GM12878 (cell line): Measurements from ENCODE around the gene PPIL6. TPM values are rescaled to one million over a fixed set of nuclear protein-coding genes. Genes with fewer than 3 reads are reported as not detected.
A peak's percentile ranks its signal among the peaks of the same experiment; 100 is the strongest.

Experiments
- ATAC-seq: fragments of 200-7000 bp; cut with Tn5 transposase; 3 replicates; pipeline ENCODE4 v1.9.1; 2020; ENCODE audit warnings: mild to moderate bottlenecking, moderate library complexity
- BruUV-seq: library from RNA; stranded (reverse); fragments of 400-500 nt; replicated peaks from 2 replicates; lab custom pipeline; 2021; lab: Mats Ljungman, UMichigan
- CTCF ChIA-PET: fragments of 300-600 bp; sonication (Branson Sonifier 250); formaldehyde crosslinking; extraction: SDS; loops from one replicate; lab custom pipeline; 2021; ENCODE audit warnings: inconsistent platforms; lab: Yijun Ruan, JAX
- POLR2A ChIA-PET: fragments of 350-600 bp; formaldehyde crosslinking; extraction: SDS; loops from one replicate; lab custom pipeline; 2021; ENCODE audit warnings: inconsistent platforms; lab: Charles Lee
- RAD21 ChIA-PET: fragments of 300-600 bp; sonication (Branson Sonifier 250); formaldehyde crosslinking; loops from one replicate; lab custom pipeline; 2023; ENCODE audit warnings: antibody characterized with exemption; ENCODE audit not compliant: unreplicated experiment; lab: Charles Lee
- SMC1A ChIA-PET: fragments of 300-600 bp; sonication (Branson Sonifier 250); formaldehyde crosslinking; loops from one replicate; lab custom pipeline; 2023; ENCODE audit not compliant: unreplicated experiment, uncharacterized antibody; lab: Charles Lee
- DNase-seq: peaks from one replicate; pipeline ENCODE4 v3.0.0-alpha.2; 2011; ENCODE audit warnings: low read depth, low spot score
- FAIRE-seq: peaks from 3 replicates; lab custom pipeline; 2011; peaks lifted over from hg19 to GRCh38; lab: Jason Lieb, UNC
- H2AFZ ChIP-seq: 2 replicates; pipeline ENCODE4 v1.6.0; 2011; ENCODE audit warnings: low read depth, low read length, control low read depth; ENCODE audit not compliant: control insufficient read depth
- H3K27ac ChIP-seq: 2 replicates; pipeline ENCODE4 v1.5.1; 2011; ENCODE audit warnings: control low read depth; ENCODE audit not compliant: control insufficient read depth, insufficient read depth
- H3K27me3 ChIP-seq, 2 experiments: replicated peaks in 1 of 2; 2 replicates each; pipeline versions ENCODE4 v1.6.0 to v1.6.1; 2011; ENCODE audit warnings: low read length in 1 of 2; ENCODE audit not compliant: control insufficient read depth in 2 of 2, insufficient read depth in 2 of 2
- H3K36me3 ChIP-seq, 2 experiments: 2 replicates each; pipeline ENCODE4 v1.5.1; 2011; ENCODE audit warnings: low read length in 1 of 2; ENCODE audit not compliant: control insufficient read depth in 2 of 2, insufficient read depth in 2 of 2
- H3K4me1 ChIP-seq: 2 replicates; pipeline ENCODE4 v1.6.1; 2011; ENCODE audit warnings: mild to moderate bottlenecking, low read length, moderate library complexity, mixed read lengths; ENCODE audit not compliant: control insufficient read depth, insufficient read depth
- H3K4me2 ChIP-seq: 2 replicates; pipeline ENCODE4 v1.6.0; 2011; ENCODE audit warnings: control low read depth; ENCODE audit not compliant: control insufficient read depth, insufficient read depth
- H3K4me3 ChIP-seq: fragments of 200-600 bp; sonication (generic); 2 replicates; pipeline ENCODE4 v1.5.1; 2016
- H3K79me2 ChIP-seq: 2 replicates; pipeline ENCODE4 v1.6.0; 2011; ENCODE audit warnings: low read length; ENCODE audit not compliant: control insufficient read depth, insufficient read depth
- H3K9ac ChIP-seq: 2 replicates; pipeline ENCODE4 v1.8.0; 2011; ENCODE audit warnings: low read length, control low read depth, mixed read lengths; ENCODE audit not compliant: control insufficient read depth, insufficient read depth
- H3K9me3 ChIP-seq: replicated peaks from 3 replicates; pipeline ENCODE4 v1.5.1; 2011; ENCODE audit warnings: mild to moderate bottlenecking, low read length; ENCODE audit not compliant: control insufficient read depth, insufficient read depth
- H4K20me1 ChIP-seq: 2 replicates; pipeline ENCODE4 v1.6.0; 2011; ENCODE audit not compliant: control insufficient read depth, insufficient read depth
- TBL1XR1 ChIP-seq: IDR thresholded peaks from 2 replicates; pipeline ENCODE4 v1.6.1; 2012; ENCODE audit warnings: low read depth, low read length, improper control_type of control experiment
- ZNF622 ChIP-seq: fragments of 450-650 bp; IDR thresholded peaks from 2 replicates; pipeline ENCODE4 v1.6.1; 2017; ENCODE audit warnings: mild to moderate bottlenecking, inconsistent platforms
- WGBS: methylation state at CpG from one replicate; pipeline ENCODE4 v1.1.6; 2016; ENCODE audit warnings: low lambda C conversion rate; ENCODE audit not compliant: insufficient replicate concordance, insufficient coverage; ENCODE audit errors: missing lambda C conversion rate; 5-methylcytosine and 5-hydroxymethylcytosine counted together
- in situ Hi-C: fragments of 300-500 bp; cut with MboI; formaldehyde crosslinking; loops from 9 replicates; pipeline ENCODE4 v1.14.3; 2018; ENCODE audit warnings: mixed read lengths
- intact Hi-C: fragments of 100-400 bp; cut with micrococcal nuclease; formaldehyde crosslinking; loops from one replicate; pipeline ENCODE4 v1.14.2; 2022; ENCODE audit not compliant: unreplicated experiment
- polyA plus RNA-seq, 11 experiments: library from polyadenylated mRNA; depleted of rRNA in 4 of 11; unstranded in 6 of 11; stranded (reverse) in 5 of 11; fragments of >200 nt; fragmentation: Nextera tagmentation in 4 of 11; fragmentation: Illumina TruSeq in 1 of 11; extraction: Ambion mirVana in 4 of 11; extraction: Trizol in 1 of 11; gene quantifications; 1 replicate in 1 of 11; 2 replicates in 10 of 11; pipeline versions ENCODE4 v1.2.1 to v1.2.3, GENCODE V29; 2011 to 2016; ENCODE audit warnings: inconsistent platforms in 2 of 11, missing spikeins in 2 of 11, low read depth in 1 of 11
- total RNA-seq, 4 experiments: library from RNA; depleted of rRNA in 3 of 4; stranded (reverse); fragments of >200 nt in 3 of 4; fragmentation: Illumina TruSeq in 1 of 4; extraction: Trizol in 1 of 4; gene quantifications; 2 replicates each; pipeline versions ENCODE4 v1.2.1 to v1.2.3, GENCODE V29; 2013 to 2021
- TF ChIP-seq, protein P1 (sequence below), 3 experiments: IDR thresholded peaks in 2 of 3; conservative IDR thresholded peaks in 1 of 3; 2 replicates each; pipeline ENCODE4 v1.5.1; 2011; ENCODE audit warnings: low read depth in 3 of 3, low read length in 3 of 3, mild to moderate bottlenecking in 3 of 3, control low read depth in 2 of 3, moderate library complexity in 2 of 3, inconsistent platforms in 1 of 3, mixed read lengths in 1 of 3; ENCODE audit not compliant: control insufficient read depth in 2 of 3, insufficient read depth in 1 of 3; ENCODE audit errors: extremely low read depth in 1 of 3
- TF ChIP-seq, protein P2 (sequence below): IDR thresholded peaks from 2 replicates; pipeline ENCODE4 v1.6.1; 2011; ENCODE audit warnings: low read depth, mild to moderate bottlenecking, low read length, moderate library complexity, borderline replicate concordance; ENCODE audit errors: extremely low read depth

Gene PPIL6
- total and polyA plus RNA-seq, 10 of the 15 experiments (the other 5 are each of a cell fraction or from before 2014, with no cell fraction given), result 0.01 to 0.26 (median 0.12) TPM; not detected in 5

DNA sequence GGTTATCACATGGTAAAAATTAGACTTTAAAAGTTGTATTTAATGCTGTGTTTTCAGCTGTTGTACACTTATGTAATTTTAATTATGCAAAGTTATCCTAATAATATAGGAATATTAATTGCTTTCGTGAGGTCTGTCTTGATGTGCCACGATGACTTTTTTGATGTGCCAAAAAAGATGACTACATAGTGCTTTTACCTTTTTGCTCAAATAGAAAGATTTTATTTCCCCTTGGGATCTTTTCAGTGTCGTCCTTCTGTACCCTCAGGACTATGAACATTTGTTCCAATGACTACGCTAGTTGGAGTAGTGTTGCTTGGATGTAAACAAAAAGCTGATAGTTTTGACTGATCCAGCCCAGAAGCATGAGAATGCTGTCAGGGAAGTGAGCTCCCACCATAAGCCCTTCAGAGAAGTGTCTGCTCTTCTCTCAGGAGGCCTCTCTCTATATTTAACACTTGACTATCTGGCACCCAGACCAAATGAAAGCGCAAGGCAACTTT, 56.9 kb downstream of the PPIL6 start:
- in situ Hi-C loops (loop anchor here (5.0 to 10.0 kb wide), 3 partner anchors 201 to 829 kb away; partner anchors contain the start of gene CEP57L1), intact Hi-C loops (loop anchor here (1.0 to 10.0 kb wide), 5 partner anchors 74 to 829 kb away; partner anchors contain the start of genes CEP57L1, MICAL1 and SESN1)
- WGBS, result 13% methylated on average over 5 of the region's 5 CpGs
- Histone ChIP-seq H2AFZ (peak overlapping the region; percentile 44), H3K27ac (peak overlapping the region; percentile 100), H3K4me2 (peak overlapping the region; percentile 78), H3K4me1 (peaks cover 8% of the 10 kb centered on the region), H3K36me3 (peaks cover 0 to 6% of the 10 kb centered on the region in 2 experiments; a peak in 1 of 4 replicates), H3K9me3 (no peaks in the 10 kb centered on the region), H3K79me2 (peaks cover 39% of the 10 kb centered on the region), H4K20me1 (no peaks in the 10 kb centered on the region; the same call in 1 of the 2 replicates), H3K27me3 (no peaks in the 10 kb centered on the region), H3K4me3 (peak overlapping the region; percentile 86), H3K9ac (peak overlapping the region; percentile 63)
- no peak for FAIRE-seq
- ATAC-seq, result no peak
- POLR2A ChIA-PET, result interaction anchor here (0.7 to 2.4 kb wide), 6 partner anchors 10 to 289 kb away, joined by 3 to 25 read pairs (median 12); partner anchors contain the start of genes MICAL1, PPIL6, SESN1 and SMPD2
- no peak for DNase-seq
- RAD21 ChIA-PET, result interaction anchor here (0.7 to 5.3 kb wide), 29 partner anchors 9 to 656 kb away, joined by 3 to 87 read pairs (median 4); partner anchors contain the start of genes MICAL1, SESN1 and ZBTB24
- no TSS peak for BruUV-seq
- TF ChIP-seq, protein P1, sequence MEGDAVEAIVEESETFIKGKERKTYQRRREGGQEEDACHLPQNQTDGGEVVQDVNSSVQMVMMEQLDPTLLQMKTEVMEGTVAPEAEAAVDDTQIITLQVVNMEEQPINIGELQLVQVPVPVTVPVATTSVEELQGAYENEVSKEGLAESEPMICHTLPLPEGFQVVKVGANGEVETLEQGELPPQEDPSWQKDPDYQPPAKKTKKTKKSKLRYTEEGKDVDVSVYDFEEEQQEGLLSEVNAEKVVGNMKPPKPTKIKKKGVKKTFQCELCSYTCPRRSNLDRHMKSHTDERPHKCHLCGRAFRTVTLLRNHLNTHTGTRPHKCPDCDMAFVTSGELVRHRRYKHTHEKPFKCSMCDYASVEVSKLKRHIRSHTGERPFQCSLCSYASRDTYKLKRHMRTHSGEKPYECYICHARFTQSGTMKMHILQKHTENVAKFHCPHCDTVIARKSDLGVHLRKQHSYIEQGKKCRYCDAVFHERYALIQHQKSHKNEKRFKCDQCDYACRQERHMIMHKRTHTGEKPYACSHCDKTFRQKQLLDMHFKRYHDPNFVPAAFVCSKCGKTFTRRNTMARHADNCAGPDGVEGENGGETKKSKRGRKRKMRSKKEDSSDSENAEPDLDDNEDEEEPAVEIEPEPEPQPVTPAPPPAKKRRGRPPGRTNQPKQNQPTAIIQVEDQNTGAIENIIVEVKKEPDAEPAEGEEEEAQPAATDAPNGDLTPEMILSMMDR (IDR thresholded peaks at IDR 0.05 in 2 of 3, conservative IDR thresholded peaks at IDR 0.05 in 1 of 3; ENCODE audit: control insufficient read depth in 2 of 3, extremely low read depth in 1 of 3, insufficient read depth in 1 of 3, low read depth in 3 of 3, low read length in 3 of 3), result peak in 1 of 3 experiments; percentile 2; a peak in 1 of 6 replicates
- TF ChIP-seq, protein P2, sequence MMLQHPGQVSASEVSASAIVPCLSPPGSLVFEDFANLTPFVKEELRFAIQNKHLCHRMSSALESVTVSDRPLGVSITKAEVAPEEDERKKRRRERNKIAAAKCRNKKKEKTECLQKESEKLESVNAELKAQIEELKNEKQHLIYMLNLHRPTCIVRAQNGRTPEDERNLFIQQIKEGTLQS, result no peak
- no peak for TF ChIP-seq TBL1XR1
- TF ChIP-seq ZNF622, result no peak
- TF ChIP-seq, all 136 proteins: peak for 1
- CTCF ChIA-PET, result interaction anchor here (0.7 to 5.0 kb wide), 41 partner anchors 8 to 842 kb away, joined by 3 to 128 read pairs (median 4); partner anchors contain the start of genes CEP57L1, MICAL1, PPIL6 and SESN1
- SMC1A ChIA-PET, result interaction anchor here (0.6 to 5.5 kb wide), 25 partner anchors 11 to 656 kb away, joined by 3 to 95 read pairs (median 5); no protein-coding TSS in a partner anchor
